ENCODE measurements around the gene KIAA1671. TPM values are rescaled to one million over a fixed set of nuclear protein-coding genes. Genes with fewer than 3 reads are reported as not detected.
A peak's percentile ranks its signal among the peaks of the same experiment; 100 is the strongest.

KIAA1671 gene
- total RNA-seq, 1 donor from 2014 or later: 46.7 TPM

DNA sequence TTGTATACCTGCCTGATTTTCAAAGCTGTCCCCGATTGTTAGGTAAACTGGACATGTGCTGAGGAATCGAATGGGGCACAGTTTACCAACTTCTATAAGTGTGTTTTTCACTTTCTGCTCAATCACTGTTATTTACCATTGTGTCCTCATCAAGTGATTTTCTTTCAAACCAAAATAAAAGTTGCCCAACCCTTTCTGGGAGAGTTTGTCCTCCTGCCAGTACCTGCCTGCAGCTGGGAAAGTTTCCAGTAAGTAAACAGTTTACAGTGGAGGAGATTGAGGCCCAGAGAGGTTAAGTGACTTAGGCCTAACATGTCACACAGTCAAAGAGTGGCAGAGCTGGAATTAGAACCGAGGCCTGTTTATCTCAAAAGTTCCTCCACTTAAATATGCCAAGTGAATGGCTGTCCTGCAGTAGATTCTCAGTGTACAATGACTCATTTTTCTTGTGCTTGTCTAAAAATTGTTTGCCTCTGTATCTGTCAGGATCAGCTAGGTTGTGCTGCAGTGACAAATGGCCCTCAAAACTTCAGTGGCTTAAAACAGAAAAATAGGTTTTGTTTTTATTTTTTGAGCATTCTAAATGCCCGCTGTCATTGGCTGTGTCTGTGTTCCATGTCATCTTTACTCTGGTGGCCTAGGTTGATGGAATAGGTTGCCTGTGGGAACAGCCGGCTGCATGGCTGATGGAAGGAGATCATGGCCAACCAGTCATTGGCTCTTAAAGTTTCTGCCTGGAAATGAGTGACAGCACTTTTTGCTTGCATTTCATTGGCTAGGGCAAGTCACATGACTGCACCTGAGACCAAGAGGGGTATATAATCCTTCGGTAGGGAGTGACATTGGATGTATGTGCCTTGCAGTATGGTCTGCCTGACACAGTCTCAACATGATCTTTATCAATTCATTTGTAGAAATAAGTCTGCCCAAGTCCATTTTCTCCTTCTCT, 185.3 kb downstream of the KIAA1671 start:
- TF ChIP-seq, protein P1, sequence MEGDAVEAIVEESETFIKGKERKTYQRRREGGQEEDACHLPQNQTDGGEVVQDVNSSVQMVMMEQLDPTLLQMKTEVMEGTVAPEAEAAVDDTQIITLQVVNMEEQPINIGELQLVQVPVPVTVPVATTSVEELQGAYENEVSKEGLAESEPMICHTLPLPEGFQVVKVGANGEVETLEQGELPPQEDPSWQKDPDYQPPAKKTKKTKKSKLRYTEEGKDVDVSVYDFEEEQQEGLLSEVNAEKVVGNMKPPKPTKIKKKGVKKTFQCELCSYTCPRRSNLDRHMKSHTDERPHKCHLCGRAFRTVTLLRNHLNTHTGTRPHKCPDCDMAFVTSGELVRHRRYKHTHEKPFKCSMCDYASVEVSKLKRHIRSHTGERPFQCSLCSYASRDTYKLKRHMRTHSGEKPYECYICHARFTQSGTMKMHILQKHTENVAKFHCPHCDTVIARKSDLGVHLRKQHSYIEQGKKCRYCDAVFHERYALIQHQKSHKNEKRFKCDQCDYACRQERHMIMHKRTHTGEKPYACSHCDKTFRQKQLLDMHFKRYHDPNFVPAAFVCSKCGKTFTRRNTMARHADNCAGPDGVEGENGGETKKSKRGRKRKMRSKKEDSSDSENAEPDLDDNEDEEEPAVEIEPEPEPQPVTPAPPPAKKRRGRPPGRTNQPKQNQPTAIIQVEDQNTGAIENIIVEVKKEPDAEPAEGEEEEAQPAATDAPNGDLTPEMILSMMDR (IDR thresholded peaks at IDR 0.05): no peak
- Histone ChIP-seq H3K4me1 (peaks cover 24% of the 10 kb centered on the region), H3K27ac (peak overlapping the region; percentile 58), H3K9me3 (no peaks in the 10 kb centered on the region), H3K27me3 (no peaks in the 10 kb centered on the region), H3K36me3 (no peaks in the 10 kb centered on the region), H3K4me3 (no peak overlapping the region)
- intact Hi-C loops (cut with DNase I): no loop called here
- no peak for DNase-seq
- peak; percentile 64 for ATAC-seq

DNA sequence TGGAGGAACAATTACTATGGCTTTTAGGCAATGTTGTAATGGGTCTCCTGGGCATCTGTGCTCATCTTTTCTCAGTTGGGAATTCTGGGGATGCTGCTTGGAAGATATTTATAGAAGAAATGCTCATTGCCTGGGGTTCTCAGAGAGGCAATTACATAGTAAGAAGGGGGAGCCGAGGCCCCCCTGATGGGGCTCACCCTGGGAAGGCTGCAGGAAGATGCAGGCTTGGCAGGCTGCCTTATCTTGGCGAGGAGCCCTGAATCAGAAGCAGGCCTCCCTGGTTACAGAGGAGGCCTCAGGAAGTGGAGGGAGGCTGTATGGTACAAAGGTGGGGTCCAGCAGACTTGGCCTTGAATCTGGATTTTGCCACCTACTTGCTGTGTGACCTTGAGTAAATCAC, 186.5 kb downstream of the KIAA1671 start:
- intact Hi-C loops (cut with DNase I): no loop called here
- Histone ChIP-seq H3K36me3 (no peaks in the 10 kb centered on the region), H3K9me3 (no peaks in the 10 kb centered on the region), H3K4me3 (no peak overlapping the region), H3K27ac (no peak overlapping the region), H3K27me3 (no peaks in the 10 kb centered on the region), H3K4me1 (peaks cover 20% of the 10 kb centered on the region)
- TF ChIP-seq, protein P1 (IDR thresholded peaks at IDR 0.05): no peak
- ATAC-seq (no peak), DNase-seq (no peak)

DNA sequence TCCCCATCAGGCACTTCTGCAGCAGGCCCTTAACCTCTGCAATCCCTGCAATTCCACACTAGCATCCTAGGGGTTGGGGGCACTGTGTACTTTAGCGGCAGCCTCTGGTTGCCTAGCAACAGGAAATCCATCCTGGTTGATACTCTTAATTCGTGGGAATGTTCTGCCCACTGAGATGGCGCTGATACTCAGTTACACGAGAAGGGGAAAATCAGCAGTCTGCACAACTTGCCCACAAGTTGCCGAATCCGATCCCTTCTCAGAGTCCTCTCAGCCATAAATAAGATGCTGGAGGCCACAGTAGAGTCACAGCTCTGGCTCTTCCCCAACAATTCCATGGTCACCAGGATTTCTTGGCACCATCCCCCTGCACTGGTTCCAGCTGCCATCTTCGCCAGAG, 189.6 kb downstream of the KIAA1671 start:
- Histone ChIP-seq H3K27ac (no peak overlapping the region), H3K4me1 (peaks cover 18% of the 10 kb centered on the region), H3K9me3 (no peaks in the 10 kb centered on the region), H3K4me3 (no peak overlapping the region), H3K27me3 (no peaks in the 10 kb centered on the region), H3K36me3 (no peaks in the 10 kb centered on the region)
- TF ChIP-seq, protein P1 (IDR thresholded peaks at IDR 0.05): no peak
- intact Hi-C loops (cut with DNase I): no loop called here
- DNase-seq: no peak
- ATAC-seq: no peak

DNA sequence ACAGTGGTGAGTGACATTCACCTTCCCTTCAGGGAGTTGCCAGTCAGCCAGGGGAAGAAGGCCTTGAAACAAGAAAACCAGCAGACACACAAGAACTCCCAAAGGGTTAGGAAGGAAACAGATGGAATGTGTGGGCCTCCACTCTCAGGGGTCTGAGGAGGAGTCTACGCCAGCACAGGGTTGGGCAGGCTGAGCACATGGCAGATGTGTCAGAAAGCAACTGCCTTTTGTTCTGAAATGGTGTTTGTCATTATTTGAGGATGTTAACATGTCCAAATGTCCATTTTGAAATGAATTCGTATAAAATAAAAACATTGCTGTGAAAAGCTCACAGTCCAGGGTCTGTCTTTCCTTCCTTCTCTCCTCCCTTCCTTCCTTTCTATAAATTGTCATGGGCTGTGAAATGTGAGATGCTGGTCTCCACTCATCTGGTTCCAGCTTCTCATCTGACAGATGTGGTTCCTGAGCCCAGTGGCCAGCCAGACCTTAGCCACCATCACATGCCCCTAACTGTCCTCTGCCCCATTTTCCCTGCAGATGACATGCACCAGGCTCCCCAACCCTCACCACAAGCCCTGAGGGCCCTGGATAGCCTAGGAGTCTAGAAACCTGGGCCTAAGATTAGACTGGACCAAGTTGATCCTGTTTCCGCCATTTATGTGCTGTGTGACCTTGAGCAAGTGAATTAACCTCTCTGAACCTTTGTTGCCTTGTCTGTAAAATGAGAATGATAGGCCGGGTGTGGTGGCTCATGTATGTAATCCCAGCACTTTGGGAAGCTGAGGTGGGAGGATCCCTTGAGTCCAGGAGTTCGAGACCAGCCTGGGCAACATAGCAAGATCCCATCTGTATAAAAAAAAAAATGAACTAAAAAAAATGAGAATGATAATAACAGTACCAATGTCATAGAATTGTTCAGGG, 190.9 kb downstream of the KIAA1671 start:
- peaks cover 22% of the 10 kb centered on the region for H3K4me1 ChIP-seq
- H3K4me3 ChIP-seq: no peak overlapping the region
- intact Hi-C loops (cut with DNase I): no loop called here
- TF ChIP-seq, protein P1 (IDR thresholded peaks at IDR 0.05): no peak
- no peaks in the 10 kb centered on the region for H3K36me3 ChIP-seq
- DNase-seq: no peak
- no peaks in the 10 kb centered on the region for H3K9me3 ChIP-seq
- ATAC-seq: no peak
- no peaks in the 10 kb centered on the region for H3K27me3 ChIP-seq
- H3K27ac ChIP-seq: peak overlapping the region; percentile 30

DNA sequence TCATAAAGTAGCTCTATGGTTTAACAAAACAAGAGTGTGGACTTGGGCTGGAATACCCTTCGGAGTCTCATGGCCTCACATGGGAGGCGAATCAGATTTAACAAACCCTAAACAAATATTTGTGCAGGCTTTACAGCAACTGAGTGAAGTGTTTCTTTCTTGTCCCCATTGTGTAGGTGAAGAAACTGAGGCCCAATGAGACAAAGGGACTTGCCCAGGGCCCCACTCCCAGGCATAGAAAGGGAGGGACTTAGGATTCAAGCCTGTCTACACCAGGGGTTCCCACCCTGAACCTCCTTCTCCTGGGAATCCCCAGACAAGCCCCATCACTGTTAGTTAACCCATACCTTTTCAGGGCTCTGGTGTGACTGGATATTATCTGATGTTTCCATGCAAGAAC, 192.0 kb downstream of the KIAA1671 start:
- Histone ChIP-seq H3K4me1 (peaks cover 23% of the 10 kb centered on the region), H3K9me3 (no peaks in the 10 kb centered on the region), H3K27me3 (no peaks in the 10 kb centered on the region), H3K27ac (peak overlapping the region; percentile 30), H3K4me3 (no peak overlapping the region), H3K36me3 (no peaks in the 10 kb centered on the region)
- TF ChIP-seq, protein P1 (IDR thresholded peaks at IDR 0.05): no peak
- DNase-seq: no peak
- intact Hi-C loops (cut with DNase I): no loop called here
- no peak for ATAC-seq
